ENCODE results near the gene KRTAP4-3.
A peak's percentile ranks its signal among the peaks of the same experiment; 100 is the strongest.
"Not testable (repeated sequence)": the region's sequence is repeated elsewhere in the genome, so short reads cannot be mapped to it uniquely, and the experiment has no call there.

The KRTAP4-3 gene

DNA sequence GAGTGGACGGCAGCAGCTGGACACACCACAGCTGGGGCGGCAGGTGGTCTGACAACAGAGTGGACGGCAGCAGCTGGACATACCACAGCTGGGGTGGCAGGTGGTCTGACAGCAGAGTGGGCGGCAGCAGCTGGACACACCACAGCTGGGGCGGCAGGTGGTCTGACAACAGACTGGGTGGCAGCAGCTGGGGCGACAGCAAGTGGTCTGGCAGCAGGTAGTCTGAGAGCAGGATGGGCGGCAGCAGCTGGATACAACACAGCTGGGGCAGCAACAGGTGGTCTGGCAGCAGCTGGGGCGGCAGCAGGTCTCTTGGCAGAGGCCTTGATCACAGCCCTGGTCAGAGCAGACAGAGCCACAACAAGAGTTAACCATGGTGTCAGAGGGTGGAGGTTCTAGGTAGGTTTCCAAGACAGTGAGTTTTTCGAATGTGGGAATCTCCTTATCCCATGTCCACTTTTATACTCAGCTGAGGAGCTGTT, 16.5 kb upstream of the KRTAP4-3 start, which contains the start of gene KRTAP4-1:
Gene KRTAP4-1 (minus strand): TSS at position 432 of the 482 bp plus-strand sequence. CDS start 57 bp downstream, at position 375.
- H3K4me1 ChIP-seq (ENCODE audit: control insufficient read depth, insufficient read depth, low read length, unreplicated experiment): no peaks in the 10 kb centered on the region
- no peak within 1 kb of the TSS for H2AFZ ChIP-seq (ENCODE audit: low read length, unreplicated experiment)
- H3K79me2 ChIP-seq (ENCODE audit: control insufficient read depth, insufficient read depth, low read length, unreplicated experiment): no peaks in the 10 kb centered on the region
- H3K27me3 ChIP-seq (ENCODE audit: insufficient read depth, low read length): no peaks in the 10 kb centered on the region
- no peak within 1 kb of the TSS for H3K27ac ChIP-seq (ENCODE audit: low read depth, low read length)
- no peaks in the 10 kb centered on the region for H3K36me3 ChIP-seq (ENCODE audit: insufficient read depth, low read length)
- H3K4me3 ChIP-seq (ENCODE audit: low read depth, low read length): no peak within 1 kb of the TSS

GRCh38 chr17:41178843-41179616, 11.0 kb upstream of the KRTAP4-3 start:
- Histone ChIP-seq H3K27ac (ENCODE audit: low read depth, low read length) (peak overlapping the region; percentile 61), H2AFZ (ENCODE audit: low read length, unreplicated experiment) (peak overlapping the region; percentile 27), H3K79me2 (ENCODE audit: control insufficient read depth, insufficient read depth, low read length, unreplicated experiment) (no peaks in the 10 kb centered on the region), H3K4me3 (ENCODE audit: low read depth, low read length) (no peak overlapping the region), H3K36me3 (ENCODE audit: insufficient read depth, low read length) (no peaks in the 10 kb centered on the region), H3K27me3 (ENCODE audit: insufficient read depth, low read length) (no peaks in the 10 kb centered on the region), H3K4me1 (ENCODE audit: control insufficient read depth, insufficient read depth, low read length, unreplicated experiment) (peaks cover 8% of the 10 kb centered on the region)

- Histone ChIP-seq H3K27me3 (ENCODE audit: insufficient read depth, low read length) (no peaks in the 10 kb centered on the region), H3K4me3 (ENCODE audit: low read depth, low read length) (no peak overlapping the region), H3K27ac (ENCODE audit: low read depth, low read length) (peak overlapping the region; percentile 61)
These were observed 10.3 kb upstream of the KRTAP4-3 start for GRCh38 chr17:41178341-41178740.

DNA sequence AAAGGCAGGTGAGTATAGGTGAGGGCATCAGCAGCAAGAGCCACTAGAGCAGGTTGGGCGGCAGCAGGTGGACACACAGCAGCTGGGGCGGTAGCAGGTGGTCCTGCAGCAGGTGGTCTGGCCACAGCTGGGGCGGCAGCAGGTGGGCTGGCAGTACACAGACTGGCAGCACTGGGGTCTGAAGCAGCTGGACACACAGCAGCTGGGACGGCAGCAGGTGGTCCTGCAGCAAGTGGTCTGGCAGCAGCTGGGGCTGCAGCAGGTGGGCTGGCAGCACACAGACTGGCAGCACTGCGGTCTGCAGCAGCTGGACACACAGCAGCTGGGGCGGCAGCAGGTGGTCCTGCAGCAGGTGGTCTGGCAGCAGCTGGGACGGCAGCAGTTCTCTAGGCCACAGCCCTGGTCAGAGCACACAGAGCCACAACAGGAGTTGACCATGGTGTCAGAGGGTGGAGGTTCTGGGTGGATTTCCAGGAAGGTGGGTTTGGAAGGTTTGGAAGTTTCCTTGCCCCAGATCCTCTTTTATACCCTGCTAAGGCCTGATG, 9.8 kb upstream of the KRTAP4-3 start, which contains the start of gene KRTAP4-2:
Gene KRTAP4-2 (minus strand): TSS at position 495 of the 545 bp plus-strand sequence. CDS start 57 bp downstream, at position 438.
- Histone ChIP-seq H2AFZ (ENCODE audit: low read length, unreplicated experiment) (peak within 1 kb of the TSS; percentile 27), H3K4me3 (ENCODE audit: low read depth, low read length) (no peak within 1 kb of the TSS), H3K36me3 (ENCODE audit: insufficient read depth, low read length) (no peaks in the 10 kb centered on the region), H3K79me2 (ENCODE audit: control insufficient read depth, insufficient read depth, low read length, unreplicated experiment) (no peaks in the 10 kb centered on the region), H3K27me3 (ENCODE audit: insufficient read depth, low read length) (no peaks in the 10 kb centered on the region), H3K27ac (ENCODE audit: low read depth, low read length) (peak within 1 kb of the TSS; percentile 61), H3K4me1 (ENCODE audit: control insufficient read depth, insufficient read depth, low read length, unreplicated experiment) (peaks cover 8% of the 10 kb centered on the region)

More at GRCh38 chr17:41178341-41178740, 10.3 kb upstream of the KRTAP4-3 start:
- Histone ChIP-seq H2AFZ (ENCODE audit: low read length, unreplicated experiment) (peak overlapping the region; percentile 27), H3K4me1 (ENCODE audit: control insufficient read depth, insufficient read depth, low read length, unreplicated experiment) (peaks cover 8% of the 10 kb centered on the region), H3K36me3 (ENCODE audit: insufficient read depth, low read length) (no peaks in the 10 kb centered on the region), H3K79me2 (ENCODE audit: control insufficient read depth, insufficient read depth, low read length, unreplicated experiment) (no peaks in the 10 kb centered on the region)

- Histone ChIP-seq H3K79me2 (ENCODE audit: control insufficient read depth, insufficient read depth, low read length, unreplicated experiment) (no peaks in the 10 kb centered on the region), H3K27me3 (ENCODE audit: insufficient read depth, low read length) (no peaks in the 10 kb centered on the region), H3K4me3 (ENCODE audit: low read depth, low read length) (no peak overlapping the region), H3K36me3 (ENCODE audit: insufficient read depth, low read length) (no peaks in the 10 kb centered on the region), H3K4me1 (ENCODE audit: control insufficient read depth, insufficient read depth, low read length, unreplicated experiment) (peaks cover 8% of the 10 kb centered on the region), H3K27ac (ENCODE audit: low read depth, low read length) (no peak overlapping the region), H2AFZ (ENCODE audit: low read length, unreplicated experiment) (no peak overlapping the region)
These were observed 8.8 kb upstream of the KRTAP4-3 start for GRCh38 chr17:41176744-41177387.

DNA sequence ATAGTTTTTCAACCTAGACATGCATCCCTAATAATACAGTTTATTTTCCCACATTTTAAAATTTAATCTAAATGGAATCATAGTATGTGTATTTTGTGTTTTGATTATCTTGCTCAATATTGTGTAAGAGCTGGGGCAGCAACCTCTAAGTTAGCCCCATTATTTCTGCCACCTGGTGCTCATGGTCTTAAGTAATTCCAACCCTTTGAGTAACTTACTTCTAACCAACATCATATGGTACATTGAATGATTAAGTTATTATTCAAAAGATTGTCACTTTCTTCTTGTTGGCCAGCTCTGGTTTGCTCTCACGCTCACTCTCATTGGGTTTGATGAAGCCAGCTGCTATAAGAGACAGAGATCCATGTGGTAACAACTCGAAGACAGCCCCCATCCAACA, 3.9 kb upstream of the KRTAP4-3 start:
- H3K27me3 ChIP-seq (ENCODE audit: insufficient read depth, low read length): no peaks in the 10 kb centered on the region
- no peaks in the 10 kb centered on the region for H3K4me1 ChIP-seq (ENCODE audit: control insufficient read depth, insufficient read depth, low read length, unreplicated experiment)
- no peak overlapping the region for H2AFZ ChIP-seq (ENCODE audit: low read length, unreplicated experiment)
- H3K4me3 ChIP-seq (ENCODE audit: low read depth, low read length): no peak overlapping the region
- H3K27ac ChIP-seq (ENCODE audit: low read depth, low read length): no peak overlapping the region
- no peaks in the 10 kb centered on the region for H3K79me2 ChIP-seq (ENCODE audit: control insufficient read depth, insufficient read depth, low read length, unreplicated experiment)
- no peaks in the 10 kb centered on the region for H3K36me3 ChIP-seq (ENCODE audit: insufficient read depth, low read length)

GRCh38 chr17:41167561-41167960, 460 bp downstream of the KRTAP4-3 start:
- no peak overlapping the region for H2AFZ ChIP-seq (ENCODE audit: low read length, unreplicated experiment)
- no peaks in the 10 kb centered on the region for H3K36me3 ChIP-seq (ENCODE audit: insufficient read depth, low read length)
- no peaks in the 10 kb centered on the region for H3K79me2 ChIP-seq (ENCODE audit: control insufficient read depth, insufficient read depth, low read length, unreplicated experiment)
- no peaks in the 10 kb centered on the region for H3K4me1 ChIP-seq (ENCODE audit: control insufficient read depth, insufficient read depth, low read length, unreplicated experiment)
- H3K27me3 ChIP-seq (ENCODE audit: insufficient read depth, low read length): no peaks in the 10 kb centered on the region
- H3K27ac ChIP-seq (ENCODE audit: low read depth, low read length): no peak overlapping the region
- no peak overlapping the region for H3K4me3 ChIP-seq (ENCODE audit: low read depth, low read length)

- Histone ChIP-seq H3K4me1 (ENCODE audit: control insufficient read depth, insufficient read depth, low read length, unreplicated experiment) (no peaks in the 10 kb centered on the region), H2AFZ (ENCODE audit: low read length, unreplicated experiment) (no peak overlapping the region), H3K27me3 (ENCODE audit: insufficient read depth, low read length) (no peaks in the 10 kb centered on the region), H3K4me3 (ENCODE audit: low read depth, low read length) (no peak overlapping the region), H3K79me2 (ENCODE audit: control insufficient read depth, insufficient read depth, low read length, unreplicated experiment) (no peaks in the 10 kb centered on the region), H3K27ac (ENCODE audit: low read depth, low read length) (no peak overlapping the region), H3K36me3 (ENCODE audit: insufficient read depth, low read length) (no peaks in the 10 kb centered on the region)
These were observed 4.2 kb downstream of the KRTAP4-3 start for GRCh38 chr17:41163828-41164227.

DNA sequence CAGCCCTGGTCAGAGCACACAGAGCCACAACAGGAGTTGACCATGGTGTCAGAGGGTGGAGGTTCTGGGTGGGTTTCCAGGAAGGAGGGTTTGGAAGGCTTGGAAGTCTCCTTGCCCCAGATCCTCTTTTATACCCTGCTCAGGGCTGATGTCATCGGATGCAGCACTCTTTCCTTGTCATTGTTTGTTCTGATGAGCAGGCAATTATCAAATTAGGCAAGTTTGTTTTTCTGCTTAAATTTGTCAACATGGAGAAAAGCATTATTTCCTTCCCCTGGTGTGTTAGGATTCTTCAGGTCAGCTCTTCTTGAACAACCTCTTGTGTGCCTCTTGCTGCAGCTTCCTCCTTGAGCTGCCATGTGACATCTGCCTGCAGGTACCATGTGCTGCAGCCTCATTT, 7.4 kb downstream of the KRTAP4-3 start, which contains the start of gene KRTAP4-4:
Gene KRTAP4-4 (minus strand): TSS at position 101 of the 400 bp plus-strand sequence. CDS start 57 bp downstream, at position 44.
- no peaks in the 10 kb centered on the region for H3K36me3 ChIP-seq (ENCODE audit: insufficient read depth, low read length)
- no peak within 1 kb of the TSS for H2AFZ ChIP-seq (ENCODE audit: low read length, unreplicated experiment)
- H3K4me3 ChIP-seq (ENCODE audit: low read depth, low read length): no peak within 1 kb of the TSS
- H3K27me3 ChIP-seq (ENCODE audit: insufficient read depth, low read length): no peaks in the 10 kb centered on the region
- H3K79me2 ChIP-seq (ENCODE audit: control insufficient read depth, insufficient read depth, low read length, unreplicated experiment): no peaks in the 10 kb centered on the region
- H3K27ac ChIP-seq (ENCODE audit: low read depth, low read length): no peak within 1 kb of the TSS
- H3K4me1 ChIP-seq (ENCODE audit: control insufficient read depth, insufficient read depth, low read length, unreplicated experiment): no peaks in the 10 kb centered on the region

- H3K79me2 ChIP-seq (ENCODE audit: control insufficient read depth, insufficient read depth, low read length, unreplicated experiment); H3K4me3 ChIP-seq (ENCODE audit: low read depth, low read length); H3K27me3 ChIP-seq (ENCODE audit: insufficient read depth, low read length); H2AFZ ChIP-seq (ENCODE audit: low read length, unreplicated experiment); H3K4me1 ChIP-seq (ENCODE audit: control insufficient read depth, insufficient read depth, low read length, unreplicated experiment); H3K36me3 ChIP-seq (ENCODE audit: insufficient read depth, low read length); H3K27ac ChIP-seq (ENCODE audit: low read depth, low read length): not testable (repeated sequence)
These were observed 7.8 kb downstream of the KRTAP4-3 start for GRCh38 chr17:41160190-41160589.
